Thyroid gland (tissue), 4 donors: Measurements from ENCODE around the gene PHF11. TPM values are rescaled to one million over a fixed set of nuclear protein-coding genes. Genes with fewer than 3 reads are reported as not detected.

Experiments
- DNase-seq, 2 donors: peaks; one replicate each; pipeline ENCODE4 v3.0.0-alpha.2; 2019
- H3K27ac ChIP-seq, 3 donors: fragments of 200-600 bp; sonication (generic); 1 replicate in 2 of 3; 2 replicates in 1 of 3; pipeline ENCODE4 v1.5.1; 2016 to 2019; ENCODE audit warnings: mild to moderate bottlenecking in 1 of 3, moderate library complexity in 1 of 3
- H3K27me3 ChIP-seq: fragments of 200-600 bp; sonication (generic); one replicate; pipeline ENCODE4 v1.5.1; 2019
- H3K36me3 ChIP-seq, 2 donors: fragments of 200-600 bp; sonication (generic); one replicate each; pipeline ENCODE4 v1.5.1; 2016 to 2019
- H3K4me1 ChIP-seq, 2 donors: fragments of 200-600 bp; sonication (generic); one replicate each; pipeline ENCODE4 v1.5.1; 2017 to 2019
- H3K4me3 ChIP-seq, 3 donors: fragments of 200-600 bp; sonication (generic); replicated peaks in 1 of 3; 1 replicate in 2 of 3; 2 replicates in 1 of 3; pipeline ENCODE4 v1.5.1; 2016; ENCODE audit warnings: mild to moderate bottlenecking in 1 of 3
- H3K9me3 ChIP-seq: fragments of 200-600 bp; sonication (generic); one replicate; pipeline ENCODE4 v1.5.1; 2017
- CTCF ChIP-seq, 6 experiments: fragments of 200-600 bp in 3 of 6; fragments of 450-650 bp in 3 of 6; sonication (generic) in 3 of 6; IDR thresholded peaks; one replicate each; pipeline ENCODE4 v1.5.1; 2016 to 2019; ENCODE audit warnings: antibody characterized with exemption in 6 of 6, mild to moderate bottlenecking in 2 of 6, inconsistent platforms in 1 of 6, moderate library complexity in 1 of 6
- POLR2A ChIP-seq, 2 donors: fragments of 450-650 bp; IDR thresholded peaks; one replicate each; pipeline ENCODE4 v1.6.1; 2017; ENCODE audit warnings: antibody characterized with exemption in 2 of 2, mild to moderate bottlenecking in 2 of 2, moderate library complexity in 1 of 2
- WGBS, 2 donors: methylation state at CpG; one replicate each; pipeline ENCODE4 v1.1.5; 2017; 5-methylcytosine and 5-hydroxymethylcytosine counted together
- intact Hi-C: fragments of 100-400 bp; cut with DNase I; formaldehyde crosslinking; loops from one replicate; pipeline ENCODE4 v1.15.1; 2023
- total RNA-seq, 4 donors: library from RNA; depleted of rRNA; stranded (reverse); fragments of >200 nt; gene quantifications; one replicate each; pipeline ENCODE4 v1.2.3, GENCODE V29; 2016

PHF11 gene
- total RNA-seq, 4 donors from 2014 or later: 53.9 to 71.4 (median 64.2) TPM

DNA sequence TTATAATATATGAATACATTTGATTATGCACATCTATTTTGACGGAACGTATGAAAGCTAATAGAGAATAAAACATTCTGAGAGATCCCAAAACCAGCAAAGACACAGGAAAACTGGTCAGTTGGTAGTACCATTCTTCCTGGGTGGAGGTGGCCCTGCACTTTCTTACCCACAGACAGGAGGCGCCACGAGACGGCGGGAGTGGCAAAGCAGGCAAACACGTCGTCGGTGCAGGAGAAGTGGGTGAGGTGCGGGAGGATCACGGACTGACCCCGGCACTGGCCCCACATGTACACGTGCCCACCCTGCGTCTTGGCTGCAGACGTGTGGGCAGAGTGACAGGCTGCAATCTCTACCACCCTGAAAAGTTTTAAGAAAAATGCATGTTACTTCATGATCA is 53.5 kb downstream of the PHF11 start:
- H3K4me1 ChIP-seq: peaks cover 0 to 22% of the 10 kb centered on the region in 2 donors
- intact Hi-C loops: no loop called here

DNA sequence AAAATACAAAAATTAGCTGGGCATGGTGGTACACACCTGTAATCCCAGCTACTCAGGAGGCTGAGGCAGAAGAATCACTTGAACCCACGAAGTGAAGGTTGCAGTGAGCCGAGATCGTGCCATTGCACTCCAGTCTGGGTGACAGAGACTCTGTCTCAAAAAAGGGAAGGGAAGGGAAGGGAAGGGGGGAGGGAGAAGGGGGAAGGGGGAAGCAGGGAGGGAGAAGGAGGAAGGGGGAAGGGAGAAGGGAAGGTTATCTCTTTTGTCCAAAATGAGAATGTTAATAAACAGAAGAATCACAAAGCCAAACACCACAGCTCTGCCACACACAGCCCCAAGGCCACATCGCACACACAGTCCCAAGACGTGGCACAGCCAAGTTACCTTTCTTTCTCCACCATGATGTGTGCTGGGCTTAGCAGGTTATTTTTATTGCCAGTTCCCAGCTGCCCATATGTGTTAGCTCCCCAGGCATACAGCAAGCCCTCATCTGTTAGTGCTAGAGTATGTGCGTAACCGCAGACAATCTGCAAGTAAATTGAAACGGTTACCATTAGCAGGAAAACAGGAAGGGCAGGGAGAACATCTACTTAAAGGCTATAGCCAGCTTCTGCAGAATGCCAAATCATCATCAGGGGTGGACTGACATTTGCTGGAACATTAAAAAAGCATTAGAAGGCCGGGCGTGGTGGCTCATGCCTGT is 55.3 kb downstream of the PHF11 start:
- peaks cover 15 to 53% of the 10 kb centered on the region in 2 donors for H3K36me3 ChIP-seq
- H3K27ac ChIP-seq: no peak overlapping the region
- TF ChIP-seq POLR2A (IDR thresholded peaks at IDR 0.05) (no peak), CTCF (IDR thresholded peaks at IDR 0.05) (no peak)
- no peak overlapping the region for H3K4me3 ChIP-seq
- H3K27me3 ChIP-seq: no peaks in the 10 kb centered on the region
- WGBS, 2 donors: 90 to 93% methylated on average over 10 of the region's 10 CpGs
- H3K4me1 ChIP-seq: peaks cover 0 to 12% of the 10 kb centered on the region in 2 donors
- intact Hi-C loops: no loop called here
- no peaks in the 10 kb centered on the region for H3K9me3 ChIP-seq
- DNase-seq: no peak

More for the DNA sequence above, 53.5 kb downstream of the PHF11 start:
- no peaks in the 10 kb centered on the region for H3K9me3 ChIP-seq
- TF ChIP-seq CTCF (IDR thresholded peaks at IDR 0.05): no peak
- no peak for TF ChIP-seq POLR2A (IDR thresholded peaks at IDR 0.05)
- WGBS, 2 donors: 89 to 91% methylated on average over 15 of the region's 15 CpGs
- DNase-seq: no peak
- H3K36me3 ChIP-seq: peaks cover 16 to 43% of the 10 kb centered on the region in 2 donors
- H3K4me3 ChIP-seq: no peak overlapping the region
- H3K27me3 ChIP-seq: no peaks in the 10 kb centered on the region
- no peak overlapping the region for H3K27ac ChIP-seq

DNA sequence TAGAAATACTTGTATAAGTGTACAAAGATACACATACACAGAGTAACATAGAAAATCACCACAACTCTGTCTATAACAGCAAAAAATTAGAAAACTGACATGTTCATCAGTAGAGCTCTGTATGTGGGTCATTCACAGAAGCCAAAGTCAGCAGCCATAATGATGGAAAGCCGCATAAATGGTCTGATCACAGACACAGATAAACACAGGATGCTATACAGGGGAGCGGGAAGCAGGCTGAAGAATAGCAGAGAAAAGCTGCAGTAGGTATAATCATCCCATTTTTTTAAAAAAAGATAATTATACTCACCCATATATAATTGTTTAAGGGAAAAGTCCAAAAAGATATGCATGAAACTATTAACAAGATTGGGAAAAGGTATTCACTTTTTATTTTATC is 58.1 kb downstream of the PHF11 start:
- Histone ChIP-seq H3K27ac (no peak overlapping the region), H3K36me3 (peaks cover 17 to 59% of the 10 kb centered on the region in 2 donors), H3K9me3 (no peaks in the 10 kb centered on the region), H3K4me1 (no peaks in the 10 kb centered on the region), H3K27me3 (no peaks in the 10 kb centered on the region), H3K4me3 (no peak overlapping the region)
- no peak for DNase-seq
- intact Hi-C loops: no loop called here
- no peak for TF ChIP-seq POLR2A (IDR thresholded peaks at IDR 0.05)
- TF ChIP-seq CTCF (IDR thresholded peaks at IDR 0.05): no peak
- 97 to 99% methylated on average over 2 of the region's 2 CpGs for WGBS, 2 donors

- intact Hi-C loops: no loop called here
- WGBS, 2 donors: 90 to 95% methylated on average over 9 to 11 of the region's 11 CpGs
- Histone ChIP-seq H3K36me3 (peaks cover 20 to 59% of the 10 kb centered on the region in 2 donors), H3K4me1 (no peaks in the 10 kb centered on the region), H3K27me3 (no peaks in the 10 kb centered on the region), H3K27ac (no peak overlapping the region), H3K4me3 (no peak overlapping the region), H3K9me3 (no peaks in the 10 kb centered on the region)
- no peak for DNase-seq
- TF ChIP-seq CTCF (IDR thresholded peaks at IDR 0.05): no peak
- no peak for TF ChIP-seq POLR2A (IDR thresholded peaks at IDR 0.05)
Observed at GRCh38 chr13:49554387-49554786, 58.6 kb downstream of the PHF11 start.

- intact Hi-C loops: no loop called here
- H3K27ac ChIP-seq: no peak overlapping the region
- no peaks in the 10 kb centered on the region for H3K9me3 ChIP-seq
- no peaks in the 10 kb centered on the region for H3K27me3 ChIP-seq
- WGBS, 2 donors: 96 to 99% methylated on average over 3 of the region's 3 CpGs
- peaks cover 31 to 39% of the 10 kb centered on the region in 2 donors for H3K36me3 ChIP-seq
- DNase-seq: no peak
- H3K4me3 ChIP-seq: no peak overlapping the region
- H3K4me1 ChIP-seq: peaks cover 5 to 9% of the 10 kb centered on the region in 2 donors
- no peak for TF ChIP-seq POLR2A (IDR thresholded peaks at IDR 0.05)
- no peak for TF ChIP-seq CTCF (IDR thresholded peaks at IDR 0.05)
Observed at GRCh38 chr13:49559006-49559405, 63.3 kb downstream of the PHF11 start.
